Stimulated activated memory B cell treated with anti-CD40 and anti-IgM and Interleukin-4, amounts not matched to agents 10 μg/mL and 1 μg/mL and 100 μg/mL, for 72 hours (primary cell): ENCODE measurements around the gene SUMF2.
"Not testable (repeated sequence)": the region's sequence is repeated elsewhere in the genome, so short reads cannot be mapped to it uniquely, and the experiment has no call there.

Source experiments
- ATAC-seq: fragments of 150-1000 bp; cut with Tn5 transposase; 2 replicates; pipeline ENCODE4 v1.10.0; 2021
- H3K27ac Mint-ChIP-seq: one replicate; pipeline ENCODE4 v1.8.0; 2022; ENCODE audit warnings: mild to moderate bottlenecking, mixed read lengths
- H3K27me3 Mint-ChIP-seq: one replicate; pipeline ENCODE4 v1.8.0; 2022; ENCODE audit warnings: mixed read lengths
- H3K36me3 Mint-ChIP-seq: one replicate; pipeline ENCODE4 v1.8.0; 2022; ENCODE audit warnings: mixed read lengths
- H3K4me1 Mint-ChIP-seq: one replicate; pipeline ENCODE4 v1.8.0; 2022; ENCODE audit warnings: mixed read lengths
- H3K4me3 Mint-ChIP-seq: one replicate; pipeline ENCODE4 v1.8.0; 2022; ENCODE audit warnings: mild to moderate bottlenecking, moderate library complexity, mixed read lengths
- H3K9me3 Mint-ChIP-seq: one replicate; pipeline ENCODE4 v1.8.0; 2022; ENCODE audit warnings: mixed read lengths

SUMF2 gene

DNA sequence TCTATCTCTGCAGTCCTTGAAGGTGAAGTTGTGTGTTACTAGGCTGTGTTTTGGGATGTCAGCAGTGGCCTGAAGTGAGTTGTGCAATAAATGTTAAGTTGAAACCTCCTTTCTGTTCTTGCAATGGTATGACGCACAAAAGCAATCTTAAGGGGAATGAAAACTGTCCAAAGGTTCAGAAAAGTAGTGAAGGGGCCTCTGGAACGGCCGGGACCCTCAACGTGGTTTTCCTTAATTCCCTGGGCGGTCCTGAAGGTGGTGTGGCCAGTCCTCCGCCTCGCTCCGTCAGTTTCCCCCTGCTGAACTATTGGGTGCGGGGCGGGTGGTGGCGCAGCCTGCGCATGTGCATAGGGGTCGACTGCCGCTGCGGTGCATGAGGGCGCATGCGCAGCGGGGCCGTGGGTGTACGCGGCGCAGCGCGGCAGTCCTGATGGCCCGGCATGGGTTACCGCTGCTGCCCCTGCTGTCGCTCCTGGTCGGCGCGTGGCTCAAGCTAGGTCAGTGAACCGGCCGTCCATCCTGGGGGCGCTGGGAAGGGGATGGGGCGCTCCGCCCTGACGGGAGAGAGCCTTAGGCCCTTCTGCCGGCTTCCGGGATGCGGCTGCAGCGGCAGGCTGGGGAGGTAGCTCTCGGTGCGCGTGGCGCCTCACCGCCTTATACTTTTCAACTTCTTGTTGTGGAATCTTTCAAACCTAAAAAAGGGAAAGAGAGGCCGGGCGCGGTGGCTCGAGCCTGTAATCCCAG is at the start of gene SUMF2:
Gene SUMF2 (plus strand): TSS at position 405 of the 744 bp plus-strand sequence. CDS start 26 bp downstream, at position 431.
- Mint-ChIP-seq H3K27me3 (no peaks in the 10 kb centered on the region), H3K36me3 (peaks cover 52% of the 10 kb centered on the region), H3K27ac (peak within 1 kb of the TSS; percentile 92), H3K9me3 (no peaks in the 10 kb centered on the region), H3K4me3 (peak within 1 kb of the TSS; percentile 96), H3K4me1 (peaks cover 35% of the 10 kb centered on the region)
- peak; percentile 96 for ATAC-seq

- not testable (repeated sequence) for H3K27me3 Mint-ChIP-seq, H3K27ac Mint-ChIP-seq, ATAC-seq, H3K9me3 Mint-ChIP-seq, H3K4me1 Mint-ChIP-seq, H3K4me3 Mint-ChIP-seq
- peaks cover 35% of the 10 kb centered on the region for H3K36me3 Mint-ChIP-seq
Measured at GRCh38 chr7:56017015-56017414, 47.1 kb upstream of the SUMF2 start.

GRCh38 chr7:56019501-56019900 is 44.6 kb upstream of the SUMF2 start:
- Mint-ChIP-seq H3K27me3 (no peaks in the 10 kb centered on the region), H3K36me3 (peaks cover 36% of the 10 kb centered on the region), H3K9me3 (no peaks in the 10 kb centered on the region), H3K4me1 (no peaks in the 10 kb centered on the region), H3K27ac (no peak overlapping the region), H3K4me3 (no peak overlapping the region)
- no peak for ATAC-seq

DNA sequence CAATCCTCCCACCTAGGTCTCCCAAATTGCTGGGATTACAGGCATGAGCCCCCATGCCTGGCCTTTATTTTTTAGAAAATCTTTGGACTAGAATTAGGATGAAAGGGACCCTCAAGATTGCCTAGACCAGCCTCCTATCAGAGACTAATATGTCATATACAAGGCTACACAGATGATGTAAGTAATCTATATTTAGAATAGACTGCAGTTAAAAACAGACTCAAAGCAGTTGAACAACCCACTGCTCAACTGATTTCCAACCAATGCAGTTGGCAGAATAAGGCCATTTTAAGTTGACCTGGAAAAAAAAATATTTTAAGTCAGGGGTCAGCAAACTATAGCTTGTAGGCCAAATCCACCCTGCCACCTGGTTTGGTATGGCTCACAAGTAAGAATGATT is 40.6 kb upstream of the SUMF2 start:
- H3K4me1 Mint-ChIP-seq: no peaks in the 10 kb centered on the region
- H3K27me3 Mint-ChIP-seq: no peaks in the 10 kb centered on the region
- H3K27ac Mint-ChIP-seq: no peak overlapping the region
- no peak overlapping the region for H3K4me3 Mint-ChIP-seq
- peaks cover 54% of the 10 kb centered on the region for H3K36me3 Mint-ChIP-seq
- H3K9me3 Mint-ChIP-seq: no peaks in the 10 kb centered on the region
- ATAC-seq: no peak

- Mint-ChIP-seq H3K9me3 (no peaks in the 10 kb centered on the region), H3K4me1 (no peaks in the 10 kb centered on the region), H3K27me3 (no peaks in the 10 kb centered on the region), H3K4me3 (no peak overlapping the region), H3K27ac (no peak overlapping the region), H3K36me3 (peaks cover 52% of the 10 kb centered on the region)
- no peak for ATAC-seq
Measured at GRCh38 chr7:56026538-56026937, 37.5 kb upstream of the SUMF2 start.

DNA sequence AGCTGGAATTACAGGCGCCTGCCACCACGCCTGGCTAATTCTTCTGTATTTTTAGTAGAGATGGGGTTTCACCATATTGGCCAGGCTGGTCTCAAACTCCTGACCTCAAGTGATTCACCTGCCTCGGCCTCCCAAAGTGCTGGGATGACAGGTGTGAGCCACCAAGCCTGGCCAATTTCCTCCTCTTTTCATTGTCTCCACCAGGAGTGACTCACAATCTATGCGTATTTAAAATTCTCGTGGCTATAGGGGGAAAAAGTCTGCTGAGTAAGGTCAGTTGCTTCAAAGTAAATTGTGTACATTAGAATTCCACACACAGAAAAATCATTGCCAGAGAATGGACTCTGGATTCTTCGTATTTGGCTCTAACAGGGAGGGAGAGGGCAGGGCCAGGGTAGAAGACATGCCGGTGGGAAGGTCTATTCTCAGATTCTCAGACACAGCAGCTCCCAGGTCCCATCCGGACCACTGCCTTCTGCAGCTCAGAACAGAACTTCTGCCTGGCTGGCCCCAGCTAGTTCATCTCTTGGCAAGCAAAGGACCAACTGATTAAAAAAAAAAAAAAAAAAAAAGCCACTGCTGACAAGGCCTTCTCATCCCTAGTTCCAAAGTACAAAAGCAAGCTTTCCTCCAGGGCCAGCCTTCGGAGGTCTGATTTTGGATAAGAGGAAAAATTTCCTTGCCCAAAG is 35.0 kb upstream of the SUMF2 start:
- Mint-ChIP-seq H3K4me3 (no peak overlapping the region), H3K9me3 (no peaks in the 10 kb centered on the region), H3K27me3 (no peaks in the 10 kb centered on the region), H3K4me1 (no peaks in the 10 kb centered on the region), H3K36me3 (peaks cover 45% of the 10 kb centered on the region), H3K27ac (no peak overlapping the region)
- no peak for ATAC-seq

GRCh38 chr7:56030340-56030739 is 33.7 kb upstream of the SUMF2 start:
- ATAC-seq: no peak
- Mint-ChIP-seq H3K4me3 (no peak overlapping the region), H3K36me3 (peaks cover 39% of the 10 kb centered on the region), H3K27me3 (no peaks in the 10 kb centered on the region), H3K27ac (no peak overlapping the region), H3K4me1 (no peaks in the 10 kb centered on the region), H3K9me3 (no peaks in the 10 kb centered on the region)

DNA sequence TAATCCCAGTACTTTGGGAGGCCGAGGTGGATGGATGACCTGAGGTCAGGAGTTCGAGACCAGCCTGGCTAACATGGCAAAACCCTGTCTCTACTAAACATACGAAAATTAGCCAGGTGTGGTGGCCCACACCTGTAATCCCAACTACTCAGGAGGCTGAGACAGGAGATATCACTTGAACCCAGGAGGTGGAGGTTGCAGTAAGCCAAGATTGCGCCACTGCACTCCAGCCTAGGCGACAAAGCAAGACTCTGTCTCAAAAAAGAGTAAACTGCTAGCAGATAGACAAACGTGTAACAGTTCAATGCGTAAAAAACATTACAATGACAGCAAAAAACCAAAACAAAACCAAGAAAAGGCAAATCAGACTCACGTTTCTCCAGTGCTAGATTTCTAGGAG is 32.5 kb upstream of the SUMF2 start:
- not testable (repeated sequence) for H3K27ac Mint-ChIP-seq, H3K27me3 Mint-ChIP-seq, H3K4me1 Mint-ChIP-seq, H3K4me3 Mint-ChIP-seq, H3K9me3 Mint-ChIP-seq, ATAC-seq
- peaks cover 31% of the 10 kb centered on the region for H3K36me3 Mint-ChIP-seq

GRCh38 chr7:56032578-56032977 is 31.5 kb upstream of the SUMF2 start:
- H3K4me1 Mint-ChIP-seq, H3K27ac Mint-ChIP-seq, H3K27me3 Mint-ChIP-seq, ATAC-seq, H3K4me3 Mint-ChIP-seq, H3K9me3 Mint-ChIP-seq: not testable (repeated sequence)
- H3K36me3 Mint-ChIP-seq: peaks cover 22% of the 10 kb centered on the region

DNA sequence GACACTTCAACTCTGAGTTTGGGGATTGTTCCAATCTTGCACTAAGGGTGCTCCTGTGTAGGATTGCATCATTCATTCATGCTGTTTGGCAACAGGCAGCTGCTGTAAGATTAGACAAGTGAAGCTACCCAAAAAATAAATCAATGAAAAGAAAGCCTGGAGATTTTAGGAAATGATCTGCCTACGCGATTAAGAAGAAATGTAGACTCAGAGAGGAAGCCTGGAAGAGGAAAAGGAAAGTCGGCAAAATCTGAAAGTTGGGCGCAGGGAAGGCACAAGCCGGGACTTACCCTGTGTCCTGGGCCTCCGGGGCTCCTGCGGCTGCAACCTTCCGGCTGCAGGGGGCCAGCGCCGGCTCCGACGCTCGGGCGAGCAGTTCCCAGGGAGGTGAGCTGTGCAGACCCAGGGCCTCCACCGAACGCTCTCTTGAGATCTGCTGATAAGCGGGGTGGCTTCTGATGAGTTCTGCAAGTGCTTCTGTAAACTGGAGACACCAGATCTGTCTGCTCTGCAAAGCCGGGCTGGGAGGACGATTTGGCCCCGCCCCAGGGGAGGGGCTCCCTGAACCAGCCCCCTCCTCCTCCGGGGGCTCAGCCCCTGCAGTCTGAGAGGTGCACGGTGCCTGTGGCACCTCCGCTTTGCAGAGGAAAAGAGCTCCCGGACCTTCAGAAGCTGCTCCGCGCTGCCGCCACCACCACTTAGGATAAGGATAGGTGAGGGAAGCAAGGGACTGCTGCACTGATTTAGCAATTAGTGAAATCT is 30.2 kb upstream of the SUMF2 start:
- H3K36me3 Mint-ChIP-seq: peaks cover 18% of the 10 kb centered on the region
- H3K27ac Mint-ChIP-seq: peak overlapping the region; percentile 28
- ATAC-seq: peak; percentile 94
- no peaks in the 10 kb centered on the region for H3K27me3 Mint-ChIP-seq
- peak overlapping the region; percentile 73 for H3K4me3 Mint-ChIP-seq
- no peaks in the 10 kb centered on the region for H3K9me3 Mint-ChIP-seq
- no peaks in the 10 kb centered on the region for H3K4me1 Mint-ChIP-seq

- Mint-ChIP-seq H3K4me3 (no peak overlapping the region), H3K9me3 (no peaks in the 10 kb centered on the region), H3K4me1 (no peaks in the 10 kb centered on the region), H3K36me3 (peaks cover 24% of the 10 kb centered on the region), H3K27ac (no peak overlapping the region), H3K27me3 (no peaks in the 10 kb centered on the region)
- no peak for ATAC-seq
Measured at GRCh38 chr7:56040730-56041129, 23.4 kb upstream of the SUMF2 start.

- not testable (repeated sequence) for H3K27me3 Mint-ChIP-seq, H3K4me1 Mint-ChIP-seq, H3K27ac Mint-ChIP-seq, ATAC-seq, H3K9me3 Mint-ChIP-seq, H3K4me3 Mint-ChIP-seq
- H3K36me3 Mint-ChIP-seq: peaks cover 19% of the 10 kb centered on the region
Measured at GRCh38 chr7:56045758-56046157, 18.3 kb upstream of the SUMF2 start.

GRCh38 chr7:56046721-56047445 is 17.2 kb upstream of the SUMF2 start:
- ATAC-seq: no peak
- peaks cover 10% of the 10 kb centered on the region for H3K4me1 Mint-ChIP-seq
- peak overlapping the region; percentile 44 for H3K27ac Mint-ChIP-seq

GRCh38 chr7:56047446-56048116 is 16.5 kb upstream of the SUMF2 start:
- H3K36me3 Mint-ChIP-seq, H3K9me3 Mint-ChIP-seq, ATAC-seq, H3K27me3 Mint-ChIP-seq, H3K4me3 Mint-ChIP-seq, H3K4me1 Mint-ChIP-seq, H3K27ac Mint-ChIP-seq: not testable (repeated sequence)

More at GRCh38 chr7:56046721-56047445, 17.2 kb upstream of the SUMF2 start:
- no peak overlapping the region for H3K4me3 Mint-ChIP-seq
- peaks cover 13% of the 10 kb centered on the region for H3K36me3 Mint-ChIP-seq
- no peaks in the 10 kb centered on the region for H3K9me3 Mint-ChIP-seq
- no peaks in the 10 kb centered on the region for H3K27me3 Mint-ChIP-seq
